GM18511 (cell line): ENCODE results near the gene RIOK1.
"Not testable (repeated sequence)": the region's sequence is repeated elsewhere in the genome, so short reads cannot be mapped to it uniquely, and the experiment has no call there.

ENCODE experiments used
- ATAC-seq: cut with Tn5 transposase; IDR thresholded peaks from one replicate; pipeline ENCODE4 v1.9.1; 2021; ENCODE audit warnings: mild to moderate bottlenecking, moderate library complexity; ENCODE audit not compliant: unreplicated experiment

The RIOK1 gene

GRCh38 chr6:7389451-7390225 is at the start of gene RIOK1, which contains the start of gene CAGE1:
Gene RIOK1, plus strand, starts transcription at chr6:7389808. Its CDS starts 195 bp downstream, at chr6:7390003.
Gene CAGE1, minus strand, starts transcription at chr6:7389742. Its CDS starts 2,569 bp downstream, at chr6:7387173.
- peak; percentile 99 for ATAC-seq

GRCh38 chr6:7341271-7341670 is 48.3 kb upstream of the RIOK1 start:
- ATAC-seq, result no peak

DNA sequence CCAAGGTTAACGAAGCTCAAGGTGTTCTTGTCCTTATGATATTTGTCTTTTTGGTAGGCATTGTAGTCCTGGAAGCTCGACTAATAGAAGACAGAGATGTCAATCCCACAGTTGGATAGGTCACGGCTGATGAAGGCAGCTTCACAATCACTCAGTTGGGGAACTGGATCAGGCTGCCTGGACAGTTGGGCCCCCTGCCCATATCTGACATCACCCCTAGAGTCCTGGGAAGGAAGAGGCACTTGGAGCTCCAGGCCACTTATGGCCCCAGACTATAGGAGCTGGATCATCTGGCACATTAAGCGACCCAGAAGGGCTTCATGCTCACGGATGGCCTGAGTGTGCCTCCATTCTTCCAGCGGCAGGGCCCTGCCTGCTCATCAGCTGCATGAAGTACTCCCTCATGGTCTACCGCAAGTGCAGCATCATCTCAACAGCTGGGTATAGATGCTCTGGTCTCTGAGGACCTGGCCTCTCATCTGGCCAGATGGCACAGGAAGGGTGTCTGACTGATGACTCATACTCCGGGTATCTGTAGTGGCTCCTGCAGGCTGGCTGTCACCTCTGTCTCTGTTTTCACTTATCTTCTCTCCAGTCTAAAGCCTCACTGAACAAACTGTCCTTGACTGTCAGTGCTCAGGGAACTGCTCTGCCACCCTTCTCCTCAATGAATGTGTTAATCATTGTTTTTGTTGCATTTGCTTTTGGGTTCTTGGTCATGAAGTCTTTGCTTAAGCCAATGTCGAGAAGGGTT is 47.4 kb upstream of the RIOK1 start:
- peak; percentile 96 for ATAC-seq

GRCh38 chr6:7343546-7344475 is 45.8 kb upstream of the RIOK1 start:
- ATAC-seq, result no peak

DNA sequence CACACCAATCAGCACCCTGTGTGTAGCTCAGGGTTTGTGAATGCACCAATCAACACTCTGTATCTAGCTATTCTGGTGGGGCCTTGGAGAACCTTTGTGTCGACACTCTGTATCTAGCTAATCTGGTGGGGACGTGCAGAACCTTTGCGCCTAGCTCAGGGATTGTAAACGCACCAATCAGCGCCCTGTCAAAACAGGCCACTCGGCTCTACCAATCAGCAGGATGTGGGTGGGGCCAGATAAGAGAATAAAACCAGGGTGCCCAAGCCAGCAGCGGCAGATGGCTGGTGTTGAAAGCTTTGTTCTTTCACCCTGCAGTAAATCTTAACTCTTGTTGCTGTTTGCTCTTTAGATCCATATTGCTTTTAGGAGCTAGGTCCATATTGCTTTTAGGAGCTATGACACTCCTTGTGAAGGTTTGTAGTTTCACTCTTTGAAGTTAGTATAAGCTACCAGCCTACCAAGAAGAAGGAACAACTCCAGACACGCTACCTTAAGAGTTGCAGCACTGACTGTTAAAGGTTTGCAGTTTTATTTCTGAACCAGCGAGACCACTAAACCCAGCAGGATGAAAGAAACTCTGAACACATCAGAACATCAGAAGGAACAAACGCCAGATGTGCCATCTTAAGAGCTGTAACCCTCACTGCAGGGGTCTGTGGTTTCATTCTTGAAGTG is 44.7 kb upstream of the RIOK1 start:
- ATAC-seq, result not testable (repeated sequence)

- ATAC-seq, result not testable (repeated sequence)
These were observed 42.0 kb upstream of the RIOK1 start for GRCh38 chr6:7347551-7347997.

GRCh38 chr6:7350591-7350990 is 39.0 kb upstream of the RIOK1 start:
- not testable (repeated sequence) for ATAC-seq

DNA sequence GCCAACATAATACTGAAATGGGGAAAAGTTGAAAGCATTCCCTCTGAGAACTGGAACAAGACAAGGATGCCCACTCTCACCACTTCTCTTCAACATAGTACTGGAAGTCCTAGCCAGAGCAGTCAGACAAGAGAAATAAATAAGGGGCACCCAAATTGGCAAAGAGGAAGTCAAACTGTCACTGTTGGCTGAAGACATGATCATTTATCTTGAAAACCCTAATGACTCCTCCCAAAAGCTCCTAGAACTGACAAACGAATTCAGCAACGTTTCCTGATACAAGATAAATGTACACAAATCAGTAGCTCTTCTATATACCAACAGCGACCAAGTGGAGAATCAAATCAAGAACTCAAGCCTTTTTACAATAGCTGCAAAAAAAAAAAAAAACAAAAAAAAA is 37.7 kb upstream of the RIOK1 start:
- ATAC-seq, result not testable (repeated sequence)

DNA sequence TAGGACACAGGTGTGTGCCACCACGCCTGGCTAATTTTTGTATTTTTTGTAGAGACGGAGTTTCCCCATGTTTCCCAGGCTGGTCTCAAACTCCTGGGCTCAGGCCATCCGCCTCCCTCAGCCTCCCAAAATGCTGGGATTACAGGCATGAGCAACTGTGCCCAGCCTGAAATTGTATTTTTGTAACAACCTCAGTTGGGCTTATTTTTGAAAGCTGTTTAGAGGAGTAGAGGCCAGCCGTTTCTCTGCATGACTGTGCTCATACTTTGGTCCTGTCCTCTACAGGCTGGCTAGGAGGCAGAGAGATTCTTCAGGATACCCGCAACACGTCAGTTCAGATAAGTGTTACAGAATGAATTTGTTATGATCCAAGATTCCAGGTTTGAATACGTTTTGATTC is 22.2 kb upstream of the RIOK1 start:
- ATAC-seq, result no peak

DNA sequence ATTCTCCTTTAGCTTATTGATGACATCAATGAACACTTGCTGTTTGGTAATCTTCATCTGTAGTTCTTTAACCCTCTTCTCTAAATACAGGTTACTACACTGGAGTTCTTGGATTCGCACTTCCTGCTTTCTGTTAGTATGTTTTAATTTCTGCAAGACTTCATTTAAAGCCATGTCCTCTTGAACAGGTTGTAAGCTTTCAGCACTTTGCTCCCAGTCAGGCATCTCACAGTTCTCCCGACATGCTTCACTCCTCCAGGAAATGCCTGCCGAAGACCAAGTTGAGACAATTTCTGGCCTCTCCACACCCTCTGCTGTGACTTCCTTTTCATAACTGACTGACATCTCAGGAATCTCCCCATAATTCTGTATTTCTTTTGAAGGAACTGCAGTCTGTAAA is 15.9 kb upstream of the RIOK1 start:
- no peak for ATAC-seq

- ATAC-seq, result no peak
These were observed 11.6 kb upstream of the RIOK1 start for GRCh38 chr6:7377961-7378360.

GRCh38 chr6:7378740-7379139 is 10.9 kb upstream of the RIOK1 start:
- no peak for ATAC-seq

DNA sequence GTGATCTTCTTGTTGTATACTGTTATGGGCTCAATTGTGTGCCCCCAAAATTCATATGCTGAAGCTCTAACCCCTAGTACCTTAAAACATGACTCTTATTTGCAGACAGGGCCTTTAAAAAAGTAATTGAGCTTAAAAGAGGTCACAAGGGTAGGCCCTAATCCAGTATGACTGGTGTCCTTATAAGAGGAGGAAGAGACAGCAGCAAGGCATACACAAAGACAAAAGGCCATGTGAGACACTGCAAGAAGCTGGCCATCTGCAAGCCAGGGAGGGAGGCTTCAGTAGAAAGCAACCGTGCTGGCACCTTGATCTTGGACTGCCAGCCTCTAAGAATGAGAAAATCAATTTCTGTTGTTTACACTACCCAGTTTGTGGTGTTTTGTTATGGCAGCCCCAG is 8.5 kb upstream of the RIOK1 start:
- no peak for ATAC-seq

- ATAC-seq, result no peak
These were observed 502 bp upstream of the RIOK1 start for GRCh38 chr6:7389162-7389450.

DNA sequence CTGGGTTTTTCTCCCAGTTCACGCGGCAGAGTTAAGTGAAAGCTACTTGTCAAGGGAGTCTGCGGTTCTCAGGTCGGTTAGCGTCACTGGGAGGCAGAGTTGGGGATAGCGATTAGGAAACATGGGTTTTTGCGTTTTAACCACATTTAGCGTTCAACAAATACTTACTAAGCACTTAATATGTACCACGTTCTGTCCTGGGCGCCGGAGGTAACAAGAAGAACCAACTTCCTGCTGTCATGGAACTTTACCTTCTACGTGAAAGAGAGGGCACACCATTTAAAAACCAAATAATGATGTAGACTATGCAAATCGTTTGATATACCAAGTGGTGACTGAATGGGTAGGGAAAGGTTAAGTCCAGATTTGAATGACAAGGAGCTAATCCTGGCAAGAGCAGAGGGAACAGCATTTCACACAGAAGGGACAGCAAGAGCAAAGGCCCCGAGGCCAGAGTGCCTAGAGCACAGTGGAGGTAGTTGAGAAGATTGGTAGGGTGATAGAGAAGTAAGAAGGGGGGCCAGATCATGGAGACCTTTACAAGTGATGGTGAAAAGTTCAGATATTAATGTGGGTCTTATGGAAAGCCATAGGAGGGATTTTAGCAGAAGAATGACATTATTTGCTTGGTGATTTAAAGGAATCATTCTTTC is 744 bp downstream of the RIOK1 start:
- ATAC-seq, result peak; percentile 18

DNA sequence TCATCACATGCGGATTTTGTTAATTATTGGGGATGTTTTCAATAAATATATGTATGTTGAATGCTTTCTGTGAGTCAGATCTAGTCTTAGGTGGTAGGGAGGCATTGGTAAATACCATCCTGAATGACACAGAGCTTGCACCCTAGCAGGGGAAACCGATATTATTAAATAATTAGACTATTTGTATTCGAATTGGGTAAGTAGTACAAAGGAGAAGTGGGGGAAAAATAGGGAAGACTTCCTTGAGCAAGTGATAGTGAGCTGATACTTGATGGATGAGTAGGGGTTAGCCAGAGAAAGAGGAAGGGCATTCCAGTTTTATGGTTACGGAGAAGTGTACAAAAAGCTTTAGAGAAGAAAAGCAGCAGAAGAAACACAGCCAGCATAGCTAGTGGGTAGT is 1.5 kb downstream of the RIOK1 start:
- ATAC-seq, result no peak

- no peak for ATAC-seq
These were observed 2.8 kb downstream of the RIOK1 start for GRCh38 chr6:7392402-7392801.

DNA sequence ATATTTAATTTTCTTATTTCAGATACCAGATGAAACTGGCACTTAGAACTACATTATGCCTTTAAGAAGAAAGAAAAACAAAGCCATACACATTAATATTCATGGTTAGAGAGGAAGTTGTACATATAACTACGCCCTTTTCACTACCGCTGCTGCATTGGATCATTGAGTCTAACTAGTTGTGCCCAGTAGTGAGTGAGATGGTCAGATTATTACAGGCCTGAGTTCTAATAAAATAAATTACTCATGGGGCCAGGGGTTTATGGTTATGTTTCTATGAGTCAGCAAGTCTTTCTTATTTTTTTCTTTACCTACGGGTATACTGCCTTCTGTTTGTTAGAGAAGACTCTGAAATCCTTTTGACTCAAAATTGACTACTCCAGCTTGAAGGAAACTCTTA is 11.5 kb downstream of the RIOK1 start:
- ATAC-seq, result no peak

DNA sequence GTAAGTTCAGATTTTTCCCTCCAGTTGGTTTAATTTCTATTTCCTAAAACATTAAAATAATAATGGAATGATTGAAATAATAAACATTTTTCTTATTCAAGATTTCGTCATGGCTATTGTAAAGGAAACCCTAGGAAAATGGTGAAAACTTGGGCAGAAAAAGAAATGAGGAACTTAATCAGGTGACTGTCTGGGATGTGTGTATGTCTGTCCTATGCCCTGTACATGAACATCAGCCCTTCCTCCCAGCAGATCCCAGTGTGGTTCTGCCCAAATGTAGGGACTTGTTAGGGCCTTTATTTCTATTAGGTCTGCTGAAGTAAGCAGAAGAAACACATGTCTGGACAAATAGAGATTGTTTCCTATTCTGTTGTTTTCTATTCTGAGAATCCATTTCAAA is 13.1 kb downstream of the RIOK1 start:
- ATAC-seq, result no peak

DNA sequence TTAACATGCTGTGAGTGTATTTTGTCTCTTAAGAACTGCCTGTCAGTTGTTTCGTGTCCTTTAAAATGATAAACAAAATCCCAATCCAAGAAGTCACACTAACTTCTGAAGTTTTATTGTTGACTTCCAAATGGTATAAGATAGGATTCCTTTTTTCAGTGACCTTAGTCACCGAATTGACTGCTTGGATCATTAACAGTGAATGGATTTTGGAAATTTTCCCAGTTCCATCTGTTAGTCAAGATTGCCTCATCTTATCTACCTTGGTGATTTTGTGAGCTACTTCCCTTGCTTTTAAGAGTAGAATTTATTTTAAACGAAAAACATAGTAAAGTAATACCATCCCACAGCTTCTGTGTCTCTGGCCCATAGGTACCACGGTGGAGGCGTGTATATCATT is 14.9 kb downstream of the RIOK1 start:
- ATAC-seq, result no peak
